ENCODE data around the gene MRPL17. TPM values are rescaled to one million over a fixed set of nuclear protein-coding genes. Genes with fewer than 3 reads are reported as not detected.

Gene MRPL17
- total and polyA plus RNA-seq, 2 experiments from 2014 or later: 26.7 to 81.8 TPM

GRCh38 chr11:6708876-6709275 is 25.7 kb upstream of the MRPL17 start (continued):
- TF ChIP-seq ZNF462 (CRISPR knock-in tag; IDR thresholded peaks at IDR 0.05): no peak
- TF ChIP-seq, protein P1, sequence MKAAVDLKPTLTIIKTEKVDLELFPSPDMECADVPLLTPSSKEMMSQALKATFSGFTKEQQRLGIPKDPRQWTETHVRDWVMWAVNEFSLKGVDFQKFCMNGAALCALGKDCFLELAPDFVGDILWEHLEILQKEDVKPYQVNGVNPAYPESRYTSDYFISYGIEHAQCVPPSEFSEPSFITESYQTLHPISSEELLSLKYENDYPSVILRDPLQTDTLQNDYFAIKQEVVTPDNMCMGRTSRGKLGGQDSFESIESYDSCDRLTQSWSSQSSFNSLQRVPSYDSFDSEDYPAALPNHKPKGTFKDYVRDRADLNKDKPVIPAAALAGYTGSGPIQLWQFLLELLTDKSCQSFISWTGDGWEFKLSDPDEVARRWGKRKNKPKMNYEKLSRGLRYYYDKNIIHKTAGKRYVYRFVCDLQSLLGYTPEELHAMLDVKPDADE (IDR thresholded peaks at IDR 0.05): no peak
- TF ChIP-seq EZH2 (IDR thresholded peaks at IDR 0.05; ENCODE audit: low read depth, unreplicated experiment): no peak

DNA sequence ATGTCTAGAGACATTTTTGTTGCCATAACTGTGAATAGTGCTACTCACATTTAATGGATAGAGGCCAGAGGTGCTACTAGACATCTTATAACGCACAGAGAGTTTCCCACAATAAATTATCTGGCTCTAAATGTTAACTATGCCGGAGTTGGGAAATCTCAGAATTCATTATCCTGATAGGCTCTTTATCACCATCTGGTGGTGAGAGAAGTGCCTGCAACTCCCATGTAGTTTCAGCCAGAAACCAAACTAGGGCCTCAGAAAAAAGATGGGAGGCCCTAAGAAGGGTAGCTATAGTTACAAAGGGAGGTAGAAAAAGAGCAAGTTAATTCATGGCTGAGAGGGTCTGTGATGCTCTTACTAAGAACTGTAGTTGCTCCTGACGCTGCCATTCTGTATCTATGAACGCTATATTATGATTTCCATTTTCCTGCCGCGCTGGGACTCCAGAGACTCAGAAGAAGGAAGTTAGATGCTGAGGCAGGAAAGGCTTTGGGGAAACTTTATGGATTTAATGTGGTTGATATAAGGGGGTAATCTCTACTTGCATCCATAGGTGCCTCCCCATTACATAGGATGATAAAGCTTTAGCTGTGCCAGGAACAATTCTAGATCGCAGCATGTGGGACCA is 22.9 kb upstream of the MRPL17 start:
- H3K27me3 ChIP-seq (ENCODE audit: insufficient read depth): no peaks in the 10 kb centered on the region
- no peak overlapping the region for H3K4me3 Mint-ChIP-seq
- no peak overlapping the region for H3K4me2 ChIP-seq
- no peak overlapping the region for H3K27ac Mint-ChIP-seq
- H3K4me1 Mint-ChIP-seq: peaks cover 5% of the 10 kb centered on the region; the same call in 2 of the 3 replicates
- peaks cover 7% of the 10 kb centered on the region; the same call in 1 of the 2 replicates for H3K4me1 ChIP-seq (ENCODE audit: insufficient read depth)
- ATAC-seq (peak; percentile 65), DNase-seq (ENCODE audit: low spot score) (peak; percentile 80)
- H3K9me2 ChIP-seq (ENCODE audit: insufficient read depth): no peaks in the 10 kb centered on the region
- H3F3A ChIP-seq (replicated peaks; ENCODE audit: low read depth): no peaks in the 10 kb centered on the region
- H2AFZ ChIP-seq: no peak overlapping the region
- H3K79me2 ChIP-seq (replicated peaks; ENCODE audit: insufficient read depth): no peaks in the 10 kb centered on the region
- TF ChIP-seq REST (IDR thresholded peaks at IDR 0.05; ENCODE audit: unreplicated experiment) (no peak), CTCF (conservative IDR thresholded peaks at IDR 0.05; ENCODE audit: low read depth in 2 of 2) (peak; percentile 77 to 94)
- H3K9me3 Mint-ChIP-seq: no peaks in the 10 kb centered on the region
- no peaks in the 10 kb centered on the region for H3K36me3 Mint-ChIP-seq (ENCODE audit: low read depth)
- H3K4me3 ChIP-seq: no peak overlapping the region
- peaks cover 6% of the 10 kb centered on the region for H3K27me3 Mint-ChIP-seq (ENCODE audit: insufficient read depth, low read depth, poor library complexity)
- H4K20me1 ChIP-seq (replicated peaks; ENCODE audit: insufficient read depth): no peaks in the 10 kb centered on the region
- H3K27ac ChIP-seq (ENCODE audit: low read depth): no peak overlapping the region
- no peaks in the 10 kb centered on the region for H3K36me3 ChIP-seq (ENCODE audit: insufficient read depth)

Measured in GM23338 (cell line).